ENCODE data around the gene NTN4.
"Not testable (repeated sequence)": the region's sequence is repeated elsewhere in the genome, so short reads cannot be mapped to it uniquely, and the experiment has no call there.

Gene NTN4

GRCh38 chr12:95687937-95688336 is 102.6 kb downstream of the NTN4 start:
- Histone ChIP-seq H3K27me3 (no peaks in the 10 kb centered on the region), H3K4me1 (peaks cover 7% of the 10 kb centered on the region), H3K36me3 (no peaks in the 10 kb centered on the region), H3K4me3 (ENCODE audit: low read depth, low read length) (no peak overlapping the region), H3K9me3 (no peaks in the 10 kb centered on the region)
- TF ChIP-seq CTCF (IDR thresholded peaks at IDR 0.05; ENCODE audit: low read depth, low read length), result no peak
- no peak for DNase-seq

GRCh38 chr12:95683418-95683817 is 107.1 kb downstream of the NTN4 start:
- no peaks in the 10 kb centered on the region for H3K27me3 ChIP-seq
- H3K9me3 ChIP-seq, result no peaks in the 10 kb centered on the region
- H3K36me3 ChIP-seq, result no peaks in the 10 kb centered on the region
- no peak for TF ChIP-seq CTCF (IDR thresholded peaks at IDR 0.05; ENCODE audit: low read depth, low read length)
- peaks cover 7% of the 10 kb centered on the region for H3K4me1 ChIP-seq
- H3K4me3 ChIP-seq (ENCODE audit: low read depth, low read length), result no peak overlapping the region
- DNase-seq, result no peak

- no peak overlapping the region for H3K4me3 ChIP-seq (ENCODE audit: low read depth, low read length)
- DNase-seq, result no peak
- no peaks in the 10 kb centered on the region for H3K27me3 ChIP-seq
- H3K36me3 ChIP-seq, result no peaks in the 10 kb centered on the region
- TF ChIP-seq CTCF (IDR thresholded peaks at IDR 0.05; ENCODE audit: low read depth, low read length), result no peak
- H3K9me3 ChIP-seq, result no peaks in the 10 kb centered on the region
- peaks cover 7% of the 10 kb centered on the region for H3K4me1 ChIP-seq
Measured at GRCh38 chr12:95681210-95681765, 109.3 kb downstream of the NTN4 start.

- no peaks in the 10 kb centered on the region for H3K36me3 ChIP-seq
- H3K9me3 ChIP-seq, result no peaks in the 10 kb centered on the region
- H3K27me3 ChIP-seq, result no peaks in the 10 kb centered on the region
- peaks cover 20% of the 10 kb centered on the region for H3K4me1 ChIP-seq
- no peak for DNase-seq
- no peak for TF ChIP-seq CTCF (IDR thresholded peaks at IDR 0.05; ENCODE audit: low read depth, low read length)
- no peak overlapping the region for H3K4me3 ChIP-seq (ENCODE audit: low read depth, low read length)
Measured at GRCh38 chr12:95678684-95679083, 111.9 kb downstream of the NTN4 start.

- not testable (repeated sequence) for H3K9me3 ChIP-seq; H3K27me3 ChIP-seq; H3K36me3 ChIP-seq; H3K4me3 ChIP-seq (ENCODE audit: low read depth, low read length); DNase-seq
- H3K4me1 ChIP-seq, result peaks cover 18% of the 10 kb centered on the region
Measured at GRCh38 chr12:95677782-95678181, 112.8 kb downstream of the NTN4 start.

- peak; percentile 89 for DNase-seq
- Histone ChIP-seq H3K4me3 (ENCODE audit: low read depth, low read length) (no peak overlapping the region), H3K9me3 (no peaks in the 10 kb centered on the region), H3K4me1 (peaks cover 18% of the 10 kb centered on the region), H3K36me3 (no peaks in the 10 kb centered on the region), H3K27me3 (no peaks in the 10 kb centered on the region)
- no peak for TF ChIP-seq CTCF (IDR thresholded peaks at IDR 0.05; ENCODE audit: low read depth, low read length)
Measured at GRCh38 chr12:95674631-95675030, 115.9 kb downstream of the NTN4 start.

- Histone ChIP-seq H3K4me1 (peaks cover 18% of the 10 kb centered on the region), H3K36me3 (no peaks in the 10 kb centered on the region), H3K9me3 (no peaks in the 10 kb centered on the region), H3K4me3 (ENCODE audit: low read depth, low read length) (no peak overlapping the region), H3K27me3 (no peaks in the 10 kb centered on the region)
- TF ChIP-seq CTCF (IDR thresholded peaks at IDR 0.05; ENCODE audit: low read depth, low read length), result no peak
- no peak for DNase-seq
Measured at GRCh38 chr12:95674163-95674562, 116.4 kb downstream of the NTN4 start.

All from BE2C (cell line).